Measurements from ENCODE around the gene FARS2. TPM values are rescaled to one million over a fixed set of nuclear protein-coding genes. Genes with fewer than 3 reads are reported as not detected.

FARS2 gene
- total and polyA plus RNA-seq, 2 of the 13 experiments (the other 11 are each of a cell fraction or from before 2014, with no cell fraction given): 15.4 to 26.0 TPM

DNA sequence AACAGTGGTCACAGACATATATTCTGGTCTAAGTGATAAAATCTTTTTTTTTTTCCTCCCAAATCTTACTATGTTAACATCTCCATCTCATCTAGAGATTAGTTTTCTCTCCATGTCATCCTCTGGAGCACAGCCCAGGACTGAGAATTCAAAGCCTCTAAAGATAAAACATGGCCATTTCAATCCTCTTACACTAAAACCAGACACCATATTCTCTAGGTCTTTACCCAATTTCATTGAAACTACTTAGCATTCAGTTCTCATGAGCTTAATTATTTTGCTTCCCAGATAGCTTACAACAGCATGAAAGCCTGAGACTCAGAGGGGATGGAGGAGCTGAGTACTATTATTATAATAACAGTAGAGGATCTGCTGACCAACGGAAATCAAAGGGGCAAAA, 92.7 kb downstream of the FARS2 start:
- Histone ChIP-seq H3K36me3 (replicated peaks in 1 of 2; ENCODE audit: control insufficient read depth in 1 of 2, insufficient read depth in 2 of 2, low read length in 2 of 2) (no peaks in the 10 kb centered on the region), H3K27me3 (ENCODE audit: control insufficient read depth in 1 of 2, insufficient read depth in 2 of 2, low read length in 2 of 2) (no peaks in the 10 kb centered on the region), H3K9me3 (ENCODE audit: low read length) (peaks cover 3% of the 10 kb centered on the region; the same call in 1 of the 2 replicates), H2AFZ (ENCODE audit: low read length) (no peak overlapping the region), H3K4me1 (ENCODE audit: insufficient read depth, low read length) (no peaks in the 10 kb centered on the region), H3K79me2 (ENCODE audit: insufficient read depth, low read length) (no peaks in the 10 kb centered on the region), H4K20me1 (ENCODE audit: insufficient read depth, low read length) (no peaks in the 10 kb centered on the region), H3K9ac (ENCODE audit: insufficient read depth, low read depth, low read length) (no peak overlapping the region), H3K4me2 (ENCODE audit: low read depth, low read length) (no peak overlapping the region), H3K27ac (ENCODE audit: extremely low read length, insufficient read depth, low read length) (no peak overlapping the region), H3K4me3 (replicated peaks in 1 of 3; ENCODE audit: insufficient read depth in 1 of 3, low read depth in 2 of 3, low read length in 3 of 3) (no peak overlapping the region)
- 96% methylated on average over 1 of the region's 1 CpG for WGBS (ENCODE audit: low lambda C conversion rate)
- POLR2A ChIA-PET: no interaction called here
- in situ Hi-C loops (cut with HindIII; ENCODE audit: extremely low pct_ligation_motif_present, low pct_unique_long_range_greater_than_20kb) (no loop called here), intact Hi-C loops (cut with micrococcal nuclease; ENCODE audit: unreplicated experiment) (no loop called here)
- BruUV-seq (replicated peaks): no TSS peak
- CTCF ChIA-PET (ENCODE audit: low intra/inter-chr PET ratio, low total read pairs): no interaction called here
- DNase-seq (ENCODE audit: low spot score): no peak
- no peak for ATAC-seq
- FAIRE-seq: no peak
- no peak for TF ChIP-seq NCOR1 (IDR thresholded peaks at IDR 0.05; ENCODE audit: borderline replicate concordance, low read length)
- no peak for TF ChIP-seq MEF2D (CRISPR knock-in tag; IDR thresholded peaks at IDR 0.05)
- TF ChIP-seq, protein P1, sequence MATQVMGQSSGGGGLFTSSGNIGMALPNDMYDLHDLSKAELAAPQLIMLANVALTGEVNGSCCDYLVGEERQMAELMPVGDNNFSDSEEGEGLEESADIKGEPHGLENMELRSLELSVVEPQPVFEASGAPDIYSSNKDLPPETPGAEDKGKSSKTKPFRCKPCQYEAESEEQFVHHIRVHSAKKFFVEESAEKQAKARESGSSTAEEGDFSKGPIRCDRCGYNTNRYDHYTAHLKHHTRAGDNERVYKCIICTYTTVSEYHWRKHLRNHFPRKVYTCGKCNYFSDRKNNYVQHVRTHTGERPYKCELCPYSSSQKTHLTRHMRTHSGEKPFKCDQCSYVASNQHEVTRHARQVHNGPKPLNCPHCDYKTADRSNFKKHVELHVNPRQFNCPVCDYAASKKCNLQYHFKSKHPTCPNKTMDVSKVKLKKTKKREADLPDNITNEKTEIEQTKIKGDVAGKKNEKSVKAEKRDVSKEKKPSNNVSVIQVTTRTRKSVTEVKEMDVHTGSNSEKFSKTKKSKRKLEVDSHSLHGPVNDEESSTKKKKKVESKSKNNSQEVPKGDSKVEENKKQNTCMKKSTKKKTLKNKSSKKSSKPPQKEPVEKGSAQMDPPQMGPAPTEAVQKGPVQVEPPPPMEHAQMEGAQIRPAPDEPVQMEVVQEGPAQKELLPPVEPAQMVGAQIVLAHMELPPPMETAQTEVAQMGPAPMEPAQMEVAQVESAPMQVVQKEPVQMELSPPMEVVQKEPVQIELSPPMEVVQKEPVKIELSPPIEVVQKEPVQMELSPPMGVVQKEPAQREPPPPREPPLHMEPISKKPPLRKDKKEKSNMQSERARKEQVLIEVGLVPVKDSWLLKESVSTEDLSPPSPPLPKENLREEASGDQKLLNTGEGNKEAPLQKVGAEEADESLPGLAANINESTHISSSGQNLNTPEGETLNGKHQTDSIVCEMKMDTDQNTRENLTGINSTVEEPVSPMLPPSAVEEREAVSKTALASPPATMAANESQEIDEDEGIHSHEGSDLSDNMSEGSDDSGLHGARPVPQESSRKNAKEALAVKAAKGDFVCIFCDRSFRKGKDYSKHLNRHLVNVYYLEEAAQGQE (IDR thresholded peaks at IDR 0.05; ENCODE audit: borderline replicate concordance in 1 of 2, low read depth in 1 of 2, low read length in 2 of 2): no peak
- TF ChIP-seq FOXJ3 (CRISPR knock-in tag; IDR thresholded peaks at IDR 0.05; ENCODE audit: borderline replicate concordance): no peak
- TF ChIP-seq ZBTB40 (IDR thresholded peaks at IDR 0.05): no peak
- no peak for TF ChIP-seq ZBTB40 (CRISPR knock-in tag; IDR thresholded peaks at IDR 0.05)
- TF ChIP-seq PHB2 (IDR thresholded peaks at IDR 0.05; ENCODE audit: partially characterized antibody): no peak
- TF ChIP-seq RAD51 (IDR thresholded peaks at IDR 0.05; ENCODE audit: borderline replicate concordance): no peak
- TF ChIP-seq ZNF703 (CRISPR knock-in tag; IDR thresholded peaks at IDR 0.05; ENCODE audit: borderline replicate concordance): no peak
- no peak for TF ChIP-seq IKZF4 (CRISPR knock-in tag; IDR thresholded peaks at IDR 0.05; ENCODE audit: borderline replicate concordance, low read depth, not compliant biosample characterization)
- no peak for TF ChIP-seq KLF15 (CRISPR knock-in tag; IDR thresholded peaks at IDR 0.05; ENCODE audit: borderline replicate concordance)

Measured in HepG2 (cell line).